ENCODE data around the gene ZNF277. TPM values are rescaled to one million over a fixed set of nuclear protein-coding genes. Genes with fewer than 3 reads are reported as not detected.

Gene ZNF277
- total and polyA plus RNA-seq, 10 of the 15 experiments (the other 5 are each of a cell fraction or from before 2014, with no cell fraction given), result 10.6 to 33.9 (median 22.0) TPM

- TF ChIP-seq, protein P1, sequence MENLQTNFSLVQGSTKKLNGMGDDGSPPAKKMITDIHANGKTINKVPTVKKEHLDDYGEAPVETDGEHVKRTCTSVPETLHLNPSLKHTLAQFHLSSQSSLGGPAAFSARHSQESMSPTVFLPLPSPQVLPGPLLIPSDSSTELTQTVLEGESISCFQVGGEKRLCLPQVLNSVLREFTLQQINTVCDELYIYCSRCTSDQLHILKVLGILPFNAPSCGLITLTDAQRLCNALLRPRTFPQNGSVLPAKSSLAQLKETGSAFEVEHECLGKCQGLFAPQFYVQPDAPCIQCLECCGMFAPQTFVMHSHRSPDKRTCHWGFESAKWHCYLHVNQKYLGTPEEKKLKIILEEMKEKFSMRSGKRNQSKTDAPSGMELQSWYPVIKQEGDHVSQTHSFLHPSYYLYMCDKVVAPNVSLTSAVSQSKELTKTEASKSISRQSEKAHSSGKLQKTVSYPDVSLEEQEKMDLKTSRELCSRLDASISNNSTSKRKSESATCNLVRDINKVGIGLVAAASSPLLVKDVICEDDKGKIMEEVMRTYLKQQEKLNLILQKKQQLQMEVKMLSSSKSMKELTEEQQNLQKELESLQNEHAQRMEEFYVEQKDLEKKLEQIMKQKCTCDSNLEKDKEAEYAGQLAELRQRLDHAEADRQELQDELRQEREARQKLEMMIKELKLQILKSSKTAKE (IDR thresholded peaks at IDR 0.05; ENCODE audit: low read depth, poor library complexity, severe bottlenecking), result no peak
- TF ChIP-seq TCF7 (IDR thresholded peaks at IDR 0.05; ENCODE audit: borderline replicate concordance) (no peak), USF2 (IDR thresholded peaks at IDR 0.05; ENCODE audit: borderline replicate concordance, low read depth, low read length) (no peak), CEBPZ (IDR thresholded peaks at IDR 0.05; ENCODE audit: low read depth, low read length) (no peak), TAF1 (IDR thresholded peaks at IDR 0.05; ENCODE audit: borderline replicate concordance, low read depth, low read length) (no peak), STAT3 (IDR thresholded peaks at IDR 0.05; ENCODE audit: low read depth, low read length) (no peak), EED (IDR thresholded peaks at IDR 0.05; ENCODE audit: low read depth) (no peak), MEF2A (IDR thresholded peaks at IDR 0.05; ENCODE audit: insufficient read depth, low read depth, low read length) (no peak)
Measured at GRCh38 chr7:112266141-112266540, 59.6 kb downstream of the ZNF277 start (continued).
